Measurements from ENCODE around the gene FHAD1. TPM values are rescaled to one million over a fixed set of nuclear protein-coding genes. Genes with fewer than 3 reads are reported as not detected.

The FHAD1 gene
- total and polyA plus RNA-seq, 8 donors, result 0.75 to 5.5 (median 2.1) TPM

DNA sequence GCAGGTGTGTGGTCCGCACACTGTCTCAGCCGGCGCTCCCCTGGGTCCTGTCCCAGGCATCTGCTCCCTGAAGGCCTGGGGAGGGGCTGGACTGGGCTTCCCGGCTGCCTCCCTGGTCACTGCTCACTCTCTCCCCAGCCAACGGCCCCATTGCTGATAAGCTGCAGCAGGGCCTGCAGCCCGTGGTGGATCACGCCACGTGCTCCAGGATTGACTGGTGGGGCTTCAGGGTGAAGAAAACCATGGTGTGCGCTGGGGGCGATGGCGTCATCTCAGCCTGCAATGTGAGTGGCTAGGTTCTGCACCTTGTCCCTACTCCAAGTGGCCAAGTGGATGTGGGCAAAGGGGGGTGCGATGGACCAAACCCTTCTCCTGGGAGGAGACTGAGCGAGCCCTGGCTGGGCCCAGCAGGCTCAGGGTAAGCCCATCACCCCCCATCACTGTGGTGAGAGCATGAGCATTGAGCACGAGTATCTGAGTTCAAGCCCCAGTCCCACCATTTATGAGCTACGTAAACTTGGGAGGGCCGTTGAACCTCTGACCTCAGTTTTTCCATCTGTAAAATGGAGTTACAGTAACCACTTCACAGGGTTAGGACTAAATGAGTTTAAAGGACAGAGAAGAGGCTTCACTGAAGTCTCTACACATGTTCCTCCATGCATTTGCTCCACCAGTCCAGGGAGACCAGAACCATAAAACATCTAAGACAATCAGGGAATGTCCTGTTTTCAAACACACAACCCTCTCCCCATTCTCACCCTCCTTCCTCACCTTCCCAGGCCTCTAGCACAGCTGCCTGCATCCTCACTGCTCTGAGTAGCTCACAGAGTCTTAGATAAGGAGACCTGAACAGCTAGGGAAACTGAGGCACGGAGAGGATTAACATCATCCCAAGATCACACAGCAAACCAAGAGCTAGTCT, 197.7 kb downstream of the FHAD1 start:
- FAIRE-seq, result no peak
- Histone ChIP-seq H3K9me3 (no peaks in the 10 kb centered on the region), H3K27ac (peak overlapping the region in 2 of 4 donors; percentile 9 to 50), H3K36me3 (no peaks in the 10 kb centered on the region), H3K27me3 (no peaks in the 10 kb centered on the region), H3K4me3 (no peak overlapping the region), H3K4me1 (peaks cover 0 to 4% (median 0%) of the 10 kb centered on the region in 3 donors)
- 40 to 45% methylated on average over 17 of the region's 17 CpGs for WGBS, 2 donors
- peak in 5 of 6 donors; percentile 74 to 89 (median 75) for DNase-seq
- intact Hi-C loops (cut with DNase I), result no loop called here
- TF ChIP-seq, protein P1, sequence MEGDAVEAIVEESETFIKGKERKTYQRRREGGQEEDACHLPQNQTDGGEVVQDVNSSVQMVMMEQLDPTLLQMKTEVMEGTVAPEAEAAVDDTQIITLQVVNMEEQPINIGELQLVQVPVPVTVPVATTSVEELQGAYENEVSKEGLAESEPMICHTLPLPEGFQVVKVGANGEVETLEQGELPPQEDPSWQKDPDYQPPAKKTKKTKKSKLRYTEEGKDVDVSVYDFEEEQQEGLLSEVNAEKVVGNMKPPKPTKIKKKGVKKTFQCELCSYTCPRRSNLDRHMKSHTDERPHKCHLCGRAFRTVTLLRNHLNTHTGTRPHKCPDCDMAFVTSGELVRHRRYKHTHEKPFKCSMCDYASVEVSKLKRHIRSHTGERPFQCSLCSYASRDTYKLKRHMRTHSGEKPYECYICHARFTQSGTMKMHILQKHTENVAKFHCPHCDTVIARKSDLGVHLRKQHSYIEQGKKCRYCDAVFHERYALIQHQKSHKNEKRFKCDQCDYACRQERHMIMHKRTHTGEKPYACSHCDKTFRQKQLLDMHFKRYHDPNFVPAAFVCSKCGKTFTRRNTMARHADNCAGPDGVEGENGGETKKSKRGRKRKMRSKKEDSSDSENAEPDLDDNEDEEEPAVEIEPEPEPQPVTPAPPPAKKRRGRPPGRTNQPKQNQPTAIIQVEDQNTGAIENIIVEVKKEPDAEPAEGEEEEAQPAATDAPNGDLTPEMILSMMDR (IDR thresholded peaks at IDR 0.05), result no peak
- peak; percentile 15 to 33 (median 28) for ATAC-seq

DNA sequence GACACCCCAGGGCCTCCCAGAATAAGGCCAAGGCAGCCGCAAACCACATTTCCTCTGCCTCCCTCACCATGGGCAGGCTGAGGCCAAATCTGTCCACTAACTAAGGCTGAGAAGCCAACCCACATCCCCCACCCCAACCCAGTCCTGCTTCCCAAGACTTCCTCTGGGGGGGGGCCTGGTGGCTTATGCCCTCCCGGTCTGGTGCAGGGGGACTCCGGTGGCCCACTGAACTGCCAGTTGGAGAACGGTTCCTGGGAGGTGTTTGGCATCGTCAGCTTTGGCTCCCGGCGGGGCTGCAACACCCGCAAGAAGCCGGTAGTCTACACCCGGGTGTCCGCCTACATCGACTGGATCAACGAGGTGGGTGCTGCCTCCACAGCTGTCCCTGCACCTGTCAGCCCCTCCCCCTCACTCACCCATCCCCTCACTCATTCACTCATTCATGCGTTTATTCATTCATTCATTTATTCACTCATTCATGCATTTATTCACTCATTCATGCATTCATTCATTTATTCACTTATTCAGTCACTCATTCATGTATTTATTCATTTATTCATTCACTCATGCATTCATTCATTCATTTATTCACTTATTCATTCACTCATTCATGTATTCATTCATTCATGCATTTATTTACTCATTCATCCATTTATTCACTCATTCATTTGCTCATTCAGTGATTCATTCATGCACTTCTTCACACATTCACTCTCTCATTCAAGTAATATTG, 198.5 kb downstream of the FHAD1 start:
- intact Hi-C loops (cut with DNase I), result no loop called here
- WGBS, 2 donors, result 31 to 46% methylated on average over 10 to 14 of the region's 14 CpGs

DNA sequence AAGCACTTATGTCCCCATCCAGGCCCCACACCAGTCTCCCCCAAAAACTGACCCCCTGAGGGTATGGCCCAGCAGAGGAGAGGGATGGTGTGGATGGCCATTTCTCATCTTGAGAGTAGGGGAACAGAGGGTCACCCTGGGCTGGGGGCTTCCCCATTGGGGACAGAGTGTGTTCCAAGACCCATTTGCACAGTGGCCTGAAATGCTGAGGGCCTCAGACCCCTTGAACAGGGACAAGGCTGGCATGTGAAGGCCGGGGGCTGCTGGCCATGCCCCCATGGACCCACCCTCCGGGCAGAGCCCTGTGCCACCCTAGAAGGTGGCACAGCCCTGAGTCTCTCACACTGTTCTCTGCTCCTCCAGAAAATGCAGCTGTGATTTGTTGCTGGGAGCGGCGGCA, 199.2 kb downstream of the FHAD1 start:
- intact Hi-C loops (cut with DNase I), result no loop called here
- Histone ChIP-seq H3K4me1 (peaks cover 0 to 4% (median 0%) of the 10 kb centered on the region in 3 donors), H3K9me3 (no peaks in the 10 kb centered on the region), H3K27ac (peak overlapping the region in 1 of 4 donors; percentile 27), H3K4me3 (no peak overlapping the region), H3K36me3 (no peaks in the 10 kb centered on the region), H3K27me3 (no peaks in the 10 kb centered on the region)
- TF ChIP-seq, protein P1 (IDR thresholded peaks at IDR 0.05), result no peak
- FAIRE-seq (no peak), DNase-seq (peak in 1 of 6 donors; percentile 72), ATAC-seq (no peak)
- 76 to 90% methylated on average over 4 of the region's 4 CpGs for WGBS, 2 donors

More for the DNA sequence above, 198.5 kb downstream of the FHAD1 start:
- no peak overlapping the region for H3K27ac ChIP-seq
- no peaks in the 10 kb centered on the region for H3K36me3 ChIP-seq
- TF ChIP-seq, protein P1 (IDR thresholded peaks at IDR 0.05), result no peak
- no peaks in the 10 kb centered on the region for H3K27me3 ChIP-seq
- H3K4me3 ChIP-seq, result no peak overlapping the region
- FAIRE-seq, result no peak
- ATAC-seq, result peak in 3 of 4 donors; percentile 8 to 32 (median 18)
- DNase-seq, result peak in 4 of 6 donors; percentile 66 to 91 (median 74)
- peaks cover 0 to 4% (median 0%) of the 10 kb centered on the region in 3 donors for H3K4me1 ChIP-seq
- H3K9me3 ChIP-seq, result no peaks in the 10 kb centered on the region

Other genes starting within 250 kb of the FHAD1 start
- 10 to 100 TPM; 18.4 to 42.1 (median 25.6) TPM for gene TMEM51, start 93.5 kb upstream of the FHAD1 start, total RNA-seq
- 10 to 100 TPM; 18.2 to 28.2 TPM for gene TMEM51, start 93.5 kb upstream of the FHAD1 start, polyA plus RNA-seq
- 10 to 100 TPM; 35.9 to 43.6 (median 38.8) TPM for gene EFHD2, start 162.7 kb downstream of the FHAD1 start, total RNA-seq
- gene EFHD2, start 162.7 kb downstream of the FHAD1 start, polyA plus RNA-seq, result 10 to 100 TPM; 30.5 to 47.4 TPM
- gene CTRC, start 191.2 kb downstream of the FHAD1 start, total RNA-seq, result over 10,000 TPM in 1 of 6 donors, 1,000 to 10,000 TPM in 5; 7,866 to 13,867 (median 8,408) TPM
- gene CTRC, start 191.2 kb downstream of the FHAD1 start, polyA plus RNA-seq, result 1,000 to 10,000 TPM; 3,972 to 5,613 TPM
- gene CELA2A, start 209.5 kb downstream of the FHAD1 start, total RNA-seq, result over 10,000 TPM in 2 of 6 donors, 1,000 to 10,000 TPM in 3, 100 to 1,000 TPM in 1; 360 to 20,184 (median 5,030) TPM
- gene CELA2A, start 209.5 kb downstream of the FHAD1 start, polyA plus RNA-seq, result 1,000 to 10,000 TPM; 2,295 to 3,502 TPM
- gene CELA2B, start 228.9 kb downstream of the FHAD1 start, total RNA-seq, result 1,000 to 10,000 TPM in 2 of 6 donors, 100 to 1,000 TPM in 4; 310 to 2,290 (median 800) TPM
- 100 to 1,000 TPM; 186 to 203 TPM for gene CELA2B, start 228.9 kb downstream of the FHAD1 start, polyA plus RNA-seq

All from pancreas (tissue), 10 donors.